Neural cell (in vitro differentiated cells): ENCODE measurements around the gene GPSM1.

Source experiments
- POLR2AphosphoS5 ChIP-seq: IDR thresholded peaks from 2 replicates; pipeline ENCODE4 v1.6.1; 2012
- TAF1 ChIP-seq: IDR thresholded peaks from 2 replicates; pipeline ENCODE4 v1.6.1; 2012; ENCODE audit warnings: low read depth
- TF ChIP-seq, protein P1 (sequence below): fragments of 450-650 bp; IDR thresholded peaks from 2 replicates; pipeline ENCODE4 v1.5.1; 2014; ENCODE audit warnings: antibody characterized with exemption, mild to moderate bottlenecking, moderate library complexity; ENCODE audit not compliant: poor library complexity, severe bottlenecking
- TF ChIP-seq, protein P2 (sequence below): IDR thresholded peaks from 2 replicates; pipeline ENCODE4 v1.6.1; 2012; ENCODE audit warnings: borderline replicate concordance

DNA sequence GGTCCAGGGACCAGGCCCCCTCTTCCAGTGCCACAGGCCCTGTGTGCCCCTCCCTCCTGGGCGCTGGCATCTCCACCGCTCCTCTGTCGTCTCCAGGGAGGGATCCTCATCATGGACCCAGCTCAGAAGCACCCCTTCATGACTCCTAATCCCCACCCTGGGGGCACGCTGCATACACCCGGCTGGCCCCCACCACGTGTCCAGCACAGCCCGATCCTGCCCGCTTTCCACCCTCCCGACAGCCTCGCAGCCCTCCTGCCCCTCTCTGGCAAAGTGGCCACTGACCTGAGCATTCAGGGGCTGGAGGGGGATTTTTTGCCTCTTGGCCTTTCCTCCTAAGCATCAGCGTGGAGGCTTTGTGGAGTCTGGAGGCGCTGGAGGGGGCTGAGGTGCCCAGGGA, 24.8 kb upstream of the GPSM1 start:
- TF ChIP-seq, protein P1, sequence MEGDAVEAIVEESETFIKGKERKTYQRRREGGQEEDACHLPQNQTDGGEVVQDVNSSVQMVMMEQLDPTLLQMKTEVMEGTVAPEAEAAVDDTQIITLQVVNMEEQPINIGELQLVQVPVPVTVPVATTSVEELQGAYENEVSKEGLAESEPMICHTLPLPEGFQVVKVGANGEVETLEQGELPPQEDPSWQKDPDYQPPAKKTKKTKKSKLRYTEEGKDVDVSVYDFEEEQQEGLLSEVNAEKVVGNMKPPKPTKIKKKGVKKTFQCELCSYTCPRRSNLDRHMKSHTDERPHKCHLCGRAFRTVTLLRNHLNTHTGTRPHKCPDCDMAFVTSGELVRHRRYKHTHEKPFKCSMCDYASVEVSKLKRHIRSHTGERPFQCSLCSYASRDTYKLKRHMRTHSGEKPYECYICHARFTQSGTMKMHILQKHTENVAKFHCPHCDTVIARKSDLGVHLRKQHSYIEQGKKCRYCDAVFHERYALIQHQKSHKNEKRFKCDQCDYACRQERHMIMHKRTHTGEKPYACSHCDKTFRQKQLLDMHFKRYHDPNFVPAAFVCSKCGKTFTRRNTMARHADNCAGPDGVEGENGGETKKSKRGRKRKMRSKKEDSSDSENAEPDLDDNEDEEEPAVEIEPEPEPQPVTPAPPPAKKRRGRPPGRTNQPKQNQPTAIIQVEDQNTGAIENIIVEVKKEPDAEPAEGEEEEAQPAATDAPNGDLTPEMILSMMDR: no peak
- TF ChIP-seq POLR2AphosphoS5 (no peak), TAF1 (no peak)
- TF ChIP-seq, protein P2, sequence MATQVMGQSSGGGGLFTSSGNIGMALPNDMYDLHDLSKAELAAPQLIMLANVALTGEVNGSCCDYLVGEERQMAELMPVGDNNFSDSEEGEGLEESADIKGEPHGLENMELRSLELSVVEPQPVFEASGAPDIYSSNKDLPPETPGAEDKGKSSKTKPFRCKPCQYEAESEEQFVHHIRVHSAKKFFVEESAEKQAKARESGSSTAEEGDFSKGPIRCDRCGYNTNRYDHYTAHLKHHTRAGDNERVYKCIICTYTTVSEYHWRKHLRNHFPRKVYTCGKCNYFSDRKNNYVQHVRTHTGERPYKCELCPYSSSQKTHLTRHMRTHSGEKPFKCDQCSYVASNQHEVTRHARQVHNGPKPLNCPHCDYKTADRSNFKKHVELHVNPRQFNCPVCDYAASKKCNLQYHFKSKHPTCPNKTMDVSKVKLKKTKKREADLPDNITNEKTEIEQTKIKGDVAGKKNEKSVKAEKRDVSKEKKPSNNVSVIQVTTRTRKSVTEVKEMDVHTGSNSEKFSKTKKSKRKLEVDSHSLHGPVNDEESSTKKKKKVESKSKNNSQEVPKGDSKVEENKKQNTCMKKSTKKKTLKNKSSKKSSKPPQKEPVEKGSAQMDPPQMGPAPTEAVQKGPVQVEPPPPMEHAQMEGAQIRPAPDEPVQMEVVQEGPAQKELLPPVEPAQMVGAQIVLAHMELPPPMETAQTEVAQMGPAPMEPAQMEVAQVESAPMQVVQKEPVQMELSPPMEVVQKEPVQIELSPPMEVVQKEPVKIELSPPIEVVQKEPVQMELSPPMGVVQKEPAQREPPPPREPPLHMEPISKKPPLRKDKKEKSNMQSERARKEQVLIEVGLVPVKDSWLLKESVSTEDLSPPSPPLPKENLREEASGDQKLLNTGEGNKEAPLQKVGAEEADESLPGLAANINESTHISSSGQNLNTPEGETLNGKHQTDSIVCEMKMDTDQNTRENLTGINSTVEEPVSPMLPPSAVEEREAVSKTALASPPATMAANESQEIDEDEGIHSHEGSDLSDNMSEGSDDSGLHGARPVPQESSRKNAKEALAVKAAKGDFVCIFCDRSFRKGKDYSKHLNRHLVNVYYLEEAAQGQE: no peak
